ENCODE data around the gene PUM2.
A peak's percentile ranks its signal among the peaks of the same experiment; 100 is the strongest.

The PUM2 gene

GRCh38 chr2:20223407-20224163, 127.1 kb downstream of the PUM2 start:
- FAIRE-seq, result no peak
- peak; percentile 48; the same call in 1 of the 2 replicates for TF ChIP-seq POLR2A (IDR thresholded peaks at IDR 0.05; ENCODE audit: low read depth, low read length)
- DNase-seq (ENCODE audit: insufficient read length, low spot score), result peak; percentile 75

GRCh38 chr2:20222769-20223406, 127.8 kb downstream of the PUM2 start:
- TF ChIP-seq POLR2A (IDR thresholded peaks at IDR 0.05; ENCODE audit: low read depth, low read length), result no peak
- FAIRE-seq, result no peak
- no peak for DNase-seq (ENCODE audit: insufficient read length, low spot score)

GRCh38 chr2:20222014-20222768, 128.5 kb downstream of the PUM2 start:
- DNase-seq (ENCODE audit: insufficient read length, low spot score) (no peak), FAIRE-seq (no peak)
- no peak for TF ChIP-seq POLR2A (IDR thresholded peaks at IDR 0.05; ENCODE audit: low read depth, low read length)

GRCh38 chr2:20221555-20221973, 129.1 kb downstream of the PUM2 start:
- no peak for TF ChIP-seq POLR2A (IDR thresholded peaks at IDR 0.05; ENCODE audit: low read depth, low read length)
- FAIRE-seq, result no peak
- DNase-seq (ENCODE audit: insufficient read length, low spot score), result no peak

GRCh38 chr2:20220806-20221554, 129.7 kb downstream of the PUM2 start:
- no peak for FAIRE-seq
- TF ChIP-seq POLR2A (IDR thresholded peaks at IDR 0.05; ENCODE audit: low read depth, low read length), result no peak
- DNase-seq (ENCODE audit: insufficient read length, low spot score), result no peak

GRCh38 chr2:20219763-20220380, 130.8 kb downstream of the PUM2 start:
- no peak for TF ChIP-seq POLR2A (IDR thresholded peaks at IDR 0.05; ENCODE audit: low read depth, low read length)
- FAIRE-seq (no peak), DNase-seq (ENCODE audit: insufficient read length, low spot score) (no peak)

- TF ChIP-seq POLR2A (IDR thresholded peaks at IDR 0.05; ENCODE audit: low read depth, low read length), result no peak
- FAIRE-seq, result no peak
- DNase-seq (ENCODE audit: insufficient read length, low spot score), result no peak
Measured at GRCh38 chr2:20218331-20219320, 132.0 kb downstream of the PUM2 start.

- TF ChIP-seq POLR2A (IDR thresholded peaks at IDR 0.05; ENCODE audit: low read depth, low read length), result no peak
- no peak for FAIRE-seq
Measured at GRCh38 chr2:20217041-20217970, 133.3 kb downstream of the PUM2 start.

GRCh38 chr2:20216130-20217025, 134.3 kb downstream of the PUM2 start:
- DNase-seq (ENCODE audit: insufficient read length, low spot score) (no peak), FAIRE-seq (no peak)
- TF ChIP-seq POLR2A (IDR thresholded peaks at IDR 0.05; ENCODE audit: low read depth, low read length), result no peak

More at GRCh38 chr2:20217041-20217970, 133.3 kb downstream of the PUM2 start:
- DNase-seq (ENCODE audit: insufficient read length, low spot score), result peak; percentile 92

Measured in H54 (cell line).